H54 (cell line): Measurements from ENCODE around the gene ZDHHC5.
"Not testable (repeated sequence)": the region's sequence is repeated elsewhere in the genome, so short reads cannot be mapped to it uniquely, and the experiment has no call there.

ENCODE experiments used
- DNase-seq: peaks from one replicate; pipeline ENCODE4 v3.0.0; 2011; ENCODE audit warnings: low spot score, mixed read lengths; ENCODE audit not compliant: insufficient read length
- FAIRE-seq: peaks from 3 replicates; lab custom pipeline; 2011; peaks lifted over from hg19 to GRCh38; lab: Jason Lieb, UNC
- POLR2A ChIP-seq: IDR thresholded peaks from 2 replicates; pipeline ENCODE4 v1.6.1; 2011; ENCODE audit warnings: low read depth, mild to moderate bottlenecking, low read length

Gene ZDHHC5

GRCh38 chr11:57667117-57667735 lies 688 bp upstream of the ZDHHC5 start:
- DNase-seq (peak; percentile 80), FAIRE-seq (peak; percentile 33)
- peak; percentile 48; the same call in 1 of the 2 replicates for TF ChIP-seq POLR2A

DNA sequence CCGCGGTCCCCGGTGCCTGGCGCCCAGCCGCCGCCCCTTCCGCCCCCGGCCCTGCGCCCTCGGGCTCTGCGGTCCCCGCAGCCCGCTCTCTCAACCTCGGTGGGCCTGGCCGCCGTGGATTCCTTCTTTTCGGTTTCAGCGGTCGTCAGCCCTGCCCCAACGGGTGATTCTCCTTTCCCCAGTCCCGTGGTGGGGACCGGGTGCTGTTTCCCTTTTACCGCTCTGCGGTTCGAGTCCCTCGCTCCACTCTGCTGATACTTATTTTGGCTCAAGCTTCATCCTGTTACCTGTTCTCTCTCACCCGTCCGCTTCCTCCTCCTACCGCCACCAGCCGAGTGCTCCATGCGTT lies 494 bp downstream of the ZDHHC5 start:
- FAIRE-seq (no peak), DNase-seq (no peak)
- no peak for TF ChIP-seq POLR2A

GRCh38 chr11:57674251-57674650 lies 6.3 kb downstream of the ZDHHC5 start:
- DNase-seq (no peak), FAIRE-seq (no peak)
- no peak for TF ChIP-seq POLR2A

DNA sequence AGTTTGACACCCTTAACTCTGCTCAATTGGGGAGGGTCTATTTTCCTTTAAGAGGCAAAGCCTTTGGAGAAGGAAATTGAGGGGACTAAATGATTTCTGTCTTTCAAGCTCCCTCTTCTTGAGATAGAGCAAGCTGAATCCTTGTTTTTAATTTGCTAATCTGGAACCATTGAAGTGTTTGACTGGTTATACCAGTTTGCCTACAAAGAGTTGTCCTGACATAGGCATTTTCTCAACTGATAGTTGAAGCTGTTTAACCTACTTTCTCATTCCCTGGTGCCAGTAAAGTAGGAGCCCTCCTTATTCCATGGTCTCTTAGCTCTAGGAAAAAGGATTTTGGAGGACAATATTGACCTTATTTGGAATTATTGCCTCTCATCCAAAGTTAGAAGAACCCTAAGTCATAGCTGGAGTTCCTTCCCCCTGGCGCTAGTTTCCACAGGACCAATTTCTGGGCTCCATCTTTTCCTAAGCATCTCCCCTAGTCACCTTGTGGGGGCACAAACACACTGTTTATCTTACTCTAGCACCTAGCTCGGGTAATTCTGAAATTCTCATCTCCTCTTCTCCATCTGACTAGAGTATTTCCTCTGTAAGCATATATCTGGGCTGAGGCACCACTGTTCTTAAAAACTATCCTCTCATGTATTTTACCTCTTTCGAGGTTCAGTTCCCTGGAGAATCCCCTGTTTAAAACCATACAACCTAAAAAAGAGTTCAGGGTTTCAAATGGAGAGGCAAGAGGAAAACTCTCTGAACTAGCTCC lies 7.4 kb downstream of the ZDHHC5 start:
- TF ChIP-seq POLR2A, result no peak
- FAIRE-seq (no peak), DNase-seq (no peak)

DNA sequence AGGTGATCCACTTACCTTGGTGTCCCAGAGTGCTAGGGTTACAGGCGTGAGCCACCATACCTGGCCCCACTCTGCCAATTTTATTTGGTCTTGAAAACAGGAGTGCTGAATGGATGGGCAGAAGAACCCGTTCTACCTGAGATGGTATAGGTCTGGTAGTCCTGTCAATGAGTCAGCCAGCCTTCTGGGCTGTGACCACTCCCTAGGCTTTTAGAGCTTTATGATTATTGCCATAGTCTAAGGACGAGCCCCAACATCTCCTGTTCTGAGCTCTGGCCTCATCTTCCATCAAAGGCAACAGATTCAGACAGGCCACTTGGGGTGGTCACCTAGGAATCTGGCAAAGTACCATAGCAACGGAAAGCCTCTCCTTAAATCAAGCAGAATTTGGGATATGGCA lies 11.5 kb downstream of the ZDHHC5 start:
- no peak for FAIRE-seq

DNA sequence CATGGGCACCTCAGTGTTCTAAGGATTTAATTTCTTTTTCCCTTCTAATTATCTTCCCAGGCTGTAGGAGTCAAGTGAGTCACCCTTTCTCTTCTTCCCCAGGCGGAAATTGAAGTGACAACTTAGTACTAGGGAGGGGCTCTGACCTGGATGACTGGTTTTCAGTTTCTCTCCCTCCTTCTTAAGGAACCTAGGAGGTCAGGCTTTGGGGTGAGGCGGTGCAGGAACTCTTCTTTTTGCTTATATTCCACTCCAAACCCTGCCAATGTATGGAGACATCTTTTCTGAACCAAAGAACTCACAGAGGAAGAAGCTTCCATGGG lies 12.6 kb downstream of the ZDHHC5 start:
- no peak for FAIRE-seq
- DNase-seq, result no peak
- no peak for TF ChIP-seq POLR2A

More for the DNA sequence above, 11.5 kb downstream of the ZDHHC5 start:
- TF ChIP-seq POLR2A, result no peak
- no peak for DNase-seq

GRCh38 chr11:57681168-57681567 lies 13.3 kb downstream of the ZDHHC5 start:
- TF ChIP-seq POLR2A, result no peak
- no peak for DNase-seq
- no peak for FAIRE-seq

GRCh38 chr11:57690474-57690873 lies 22.6 kb downstream of the ZDHHC5 start:
- FAIRE-seq, DNase-seq: not testable (repeated sequence)

DNA sequence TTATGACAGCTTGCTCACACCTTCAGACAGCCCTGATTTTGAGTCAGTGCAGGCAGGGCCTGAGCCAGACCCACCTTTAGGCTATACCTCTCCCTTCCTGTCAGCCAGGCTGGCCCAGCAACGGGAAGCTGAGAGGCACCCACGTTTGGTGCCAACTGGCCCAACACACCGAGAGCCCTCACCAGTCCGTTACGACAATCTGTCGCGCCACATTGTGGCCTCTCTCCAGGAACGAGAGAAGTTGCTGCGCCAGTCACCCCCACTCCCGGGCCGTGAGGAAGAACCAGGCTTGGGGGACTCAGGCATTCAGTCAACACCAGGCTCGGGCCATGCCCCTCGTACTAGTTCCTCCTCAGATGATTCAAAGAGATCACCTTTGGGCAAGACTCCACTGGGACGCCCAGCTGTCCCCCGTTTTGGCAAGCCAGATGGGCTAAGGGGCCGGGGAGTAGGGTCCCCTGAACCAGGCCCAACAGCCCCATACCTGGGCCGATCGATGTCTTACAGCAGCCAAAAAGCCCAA lies 31.0 kb downstream of the ZDHHC5 start:
- TF ChIP-seq POLR2A, result no peak

DNA sequence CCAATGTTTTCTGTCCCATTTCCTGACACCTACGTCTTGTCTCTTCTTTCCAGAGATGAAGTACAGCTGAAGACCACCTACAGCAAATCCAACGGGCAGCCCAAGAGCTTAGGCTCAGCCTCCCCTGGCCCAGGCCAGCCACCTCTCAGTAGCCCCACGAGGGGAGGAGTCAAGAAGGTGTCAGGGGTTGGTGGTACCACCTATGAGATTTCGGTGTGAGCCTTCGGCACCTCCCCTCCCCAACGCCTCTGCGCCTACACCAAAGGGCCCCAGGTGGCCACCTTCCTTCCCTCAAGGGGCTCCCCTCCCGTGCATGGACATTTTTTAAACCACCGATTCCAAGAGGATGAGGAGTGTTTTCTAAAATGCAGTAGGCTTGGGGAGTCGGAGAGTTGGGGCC lies 31.9 kb downstream of the ZDHHC5 start:
- TF ChIP-seq POLR2A, result no peak
- DNase-seq (no peak), FAIRE-seq (no peak)

More for the DNA sequence above, 31.0 kb downstream of the ZDHHC5 start:
- DNase-seq (no peak), FAIRE-seq (no peak)

DNA sequence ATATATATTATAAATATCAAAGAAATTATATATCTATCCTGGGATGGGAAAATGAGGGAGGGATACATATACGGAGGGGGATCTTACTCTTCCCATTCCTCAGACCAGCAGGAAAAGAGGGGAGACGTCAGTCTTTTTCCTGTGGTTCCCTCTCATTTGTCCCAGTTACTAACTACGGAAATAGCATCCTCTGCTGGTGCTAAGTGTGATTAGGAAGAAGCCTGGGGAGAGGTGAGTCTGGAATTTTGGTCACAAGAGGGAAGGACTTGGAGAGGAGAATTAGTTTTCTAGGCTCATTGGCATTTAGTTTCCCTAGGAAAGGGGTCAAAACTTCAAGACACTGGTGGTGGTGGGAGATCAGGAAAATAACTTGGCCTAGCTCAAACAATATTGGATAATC lies 32.5 kb downstream of the ZDHHC5 start:
- TF ChIP-seq POLR2A, result no peak
- FAIRE-seq, result no peak
- DNase-seq, result no peak

- FAIRE-seq, result no peak
- DNase-seq, result no peak
- TF ChIP-seq POLR2A, result no peak
Observed at GRCh38 chr11:57703341-57703740, 35.4 kb downstream of the ZDHHC5 start.

DNA sequence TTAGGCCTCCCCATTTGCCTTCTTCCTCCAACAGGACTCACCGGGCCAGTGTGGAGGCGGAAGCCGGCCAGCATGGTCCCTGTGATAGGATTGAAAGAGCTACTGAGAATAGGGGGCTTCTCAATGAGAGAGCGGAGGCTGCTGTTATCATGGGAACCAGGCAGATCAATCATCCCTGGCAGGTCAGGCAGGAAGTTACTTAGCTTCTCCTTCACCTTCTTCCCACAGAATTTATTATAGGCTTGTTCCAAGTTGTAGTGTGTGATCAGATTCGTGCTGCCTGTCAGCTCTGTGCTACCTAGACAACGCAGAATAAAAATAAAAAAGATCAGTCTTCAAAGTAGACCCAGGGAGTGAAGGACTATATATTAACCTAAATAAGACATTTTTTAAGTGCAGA lies 37.0 kb downstream of the ZDHHC5 start:
- FAIRE-seq (no peak), DNase-seq (no peak)
- TF ChIP-seq POLR2A, result no peak

DNA sequence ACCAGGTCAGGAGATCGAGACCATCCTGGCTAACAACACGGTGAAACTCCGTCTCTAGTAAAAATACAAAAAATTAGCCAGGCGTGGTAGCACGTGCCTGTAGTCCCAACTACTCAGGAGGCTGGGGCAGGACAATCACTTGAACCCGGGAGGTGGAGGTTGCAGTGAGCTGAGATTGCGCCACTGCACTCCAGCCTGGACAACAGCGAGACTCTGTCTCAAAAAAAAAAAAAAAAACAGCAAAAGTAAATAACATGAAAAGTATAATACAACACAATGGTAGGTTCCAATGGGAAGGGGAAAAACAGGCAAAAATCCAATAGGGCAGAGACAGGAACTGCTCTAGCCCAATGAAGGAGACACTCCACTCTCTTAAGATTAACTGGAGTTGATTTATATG lies 37.5 kb downstream of the ZDHHC5 start:
- not testable (repeated sequence) for DNase-seq, FAIRE-seq
